ENCODE measurements around the gene PPP4C. TPM values are rescaled to one million over a fixed set of nuclear protein-coding genes. Genes with fewer than 3 reads are reported as not detected.

PPP4C gene
- total RNA-seq, 1 experiment from 2014 or later, result 165 TPM

Other genes starting within 250 kb of the PPP4C start
- gene CDIPT, start 212.8 kb upstream of the PPP4C start, total RNA-seq (2021; ENCODE audit: unreplicated experiment), result 58.3 TPM
- 49.3 TPM for gene SEZ6L2, start 176.4 kb upstream of the PPP4C start, total RNA-seq (2021; ENCODE audit: unreplicated experiment)
- 18.4 TPM for gene ASPHD1, start 175.5 kb upstream of the PPP4C start, total RNA-seq (2021; ENCODE audit: unreplicated experiment)
- 40.7 TPM for gene KCTD13, start 149.8 kb upstream of the PPP4C start, total RNA-seq (2021; ENCODE audit: unreplicated experiment)
- 75.5 TPM for gene TMEM219, start 113.9 kb upstream of the PPP4C start, total RNA-seq (2021; ENCODE audit: unreplicated experiment)
- gene TAOK2, start 102.1 kb upstream of the PPP4C start, total RNA-seq (2021; ENCODE audit: unreplicated experiment), result 56.7 TPM
- gene HIRIP3, start 80.4 kb upstream of the PPP4C start, total RNA-seq (2021; ENCODE audit: unreplicated experiment), result 21.8 TPM
- gene INO80E, start 79.8 kb upstream of the PPP4C start, total RNA-seq (2021; ENCODE audit: unreplicated experiment), result 89.8 TPM
- gene DOC2A, start 65.0 kb upstream of the PPP4C start, total RNA-seq (2021; ENCODE audit: unreplicated experiment), result 17.3 TPM
- not detected for gene C16orf92, start 52.8 kb upstream of the PPP4C start, total RNA-seq (2021; ENCODE audit: unreplicated experiment)
- gene TLCD3B, start 44.7 kb upstream of the PPP4C start, total RNA-seq (2021; ENCODE audit: unreplicated experiment), result 1.0 TPM
- 2,423 TPM for gene ALDOA, start 10.2 kb upstream of the PPP4C start, total RNA-seq (2021; ENCODE audit: unreplicated experiment)
- gene TBX6, start 15.9 kb downstream of the PPP4C start, total RNA-seq (2021; ENCODE audit: unreplicated experiment), result 1.4 TPM
- gene YPEL3, start 20.2 kb downstream of the PPP4C start, total RNA-seq (2021; ENCODE audit: unreplicated experiment), result 10.9 TPM
- 7.0 TPM for gene GDPD3, start 37.5 kb downstream of the PPP4C start, total RNA-seq (2021; ENCODE audit: unreplicated experiment)
- 68.8 TPM for gene MAPK3, start 47.2 kb downstream of the PPP4C start, total RNA-seq (2021; ENCODE audit: unreplicated experiment)
- 7.0 TPM for gene CORO1A, start 107.6 kb downstream of the PPP4C start, total RNA-seq (2021; ENCODE audit: unreplicated experiment)
- 180 TPM for gene BOLA2B, start 117.7 kb downstream of the PPP4C start, total RNA-seq (2021; ENCODE audit: unreplicated experiment)
- 48.3 TPM for gene SLX1A, start 117.9 kb downstream of the PPP4C start, total RNA-seq (2021; ENCODE audit: unreplicated experiment)
- gene SULT1A3, start 123.3 kb downstream of the PPP4C start, total RNA-seq (2021; ENCODE audit: unreplicated experiment), result 23.5 TPM
- gene NPIPB13, start 172.5 kb downstream of the PPP4C start, total RNA-seq (2021; ENCODE audit: unreplicated experiment), result 9.1 TPM